NB4 (cell line): ENCODE data around the gene CASP4.

Experiments
- CTCF ChIP-seq: IDR thresholded peaks from one replicate; pipeline ENCODE4 v1.5.1; 2012; ENCODE audit warnings: low read depth, low read length
- MAX ChIP-seq: IDR thresholded peaks from 2 replicates; pipeline ENCODE4 v1.6.1; 2011; ENCODE audit warnings: low read depth, low read length
- MYC ChIP-seq: IDR thresholded peaks from 2 replicates; pipeline ENCODE4 v1.6.1; 2011; ENCODE audit warnings: low read depth, low read length
- POLR2A ChIP-seq: IDR thresholded peaks from 2 replicates; pipeline ENCODE4 v1.6.1; 2011; ENCODE audit warnings: mild to moderate bottlenecking; ENCODE audit not compliant: insufficient read length; ENCODE audit errors: extremely low read depth

GRCh38 chr11:104926771-104927611 lies 41.4 kb downstream of the CASP4 start:
- no peak for TF ChIP-seq POLR2A
- TF ChIP-seq CTCF: no peak
- no peak for TF ChIP-seq MAX
- TF ChIP-seq MYC: no peak
